T-helper 22 cell (primary cell): ENCODE data around the gene PNPLA2.
A peak's percentile ranks its signal among the peaks of the same experiment; 100 is the strongest.

Source experiments
- DNase-seq: peaks from one replicate; pipeline ENCODE4 v3.0.0-alpha.2; 2020; ENCODE audit warnings: low read depth

PNPLA2 gene

GRCh38 chr11:831118-831864 lies 12.6 kb downstream of the PNPLA2 start:
- no peak for DNase-seq

GRCh38 chr11:831961-832528 lies 13.3 kb downstream of the PNPLA2 start:
- no peak for DNase-seq

DNA sequence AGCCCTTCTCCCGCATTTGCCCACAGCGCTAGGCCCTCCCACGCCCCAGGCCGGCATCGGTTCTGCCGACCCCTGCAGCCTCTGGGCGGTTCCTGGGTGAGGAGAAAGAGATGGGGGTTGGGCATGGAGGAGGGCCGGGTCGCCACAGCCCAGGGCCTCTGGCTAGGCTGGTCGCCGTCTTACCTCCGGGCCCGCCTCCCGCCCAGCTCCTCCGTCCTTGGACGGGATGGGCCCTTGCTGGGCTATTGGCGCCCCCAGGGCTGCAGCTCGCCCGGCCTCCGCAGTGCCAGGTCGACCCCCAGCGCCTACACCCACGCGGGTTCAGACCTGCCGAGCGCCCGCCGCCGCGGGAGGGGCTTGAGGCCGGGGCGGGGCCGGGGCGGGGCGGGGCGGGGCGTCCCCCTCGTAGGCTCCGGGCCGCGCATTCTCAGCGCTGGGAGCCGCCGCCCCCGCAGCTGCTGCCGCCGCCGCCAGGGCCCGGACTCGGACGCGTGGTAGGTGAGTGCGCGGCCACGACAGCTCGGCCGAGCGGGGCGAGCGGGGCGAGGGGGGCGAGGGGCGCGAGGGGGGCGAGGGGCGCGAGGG lies 13.9 kb downstream of the PNPLA2 start, which contains the start of gene CD151:
Gene CD151, plus strand, starts transcription at position 424 of the 585 bp plus-strand sequence. CDS start 3,118 bp downstream, outside the sequence.
- DNase-seq = no peak

- peak; percentile 37 for DNase-seq
Observed at GRCh38 chr11:833114-833791, 14.5 kb downstream of the PNPLA2 start.

DNA sequence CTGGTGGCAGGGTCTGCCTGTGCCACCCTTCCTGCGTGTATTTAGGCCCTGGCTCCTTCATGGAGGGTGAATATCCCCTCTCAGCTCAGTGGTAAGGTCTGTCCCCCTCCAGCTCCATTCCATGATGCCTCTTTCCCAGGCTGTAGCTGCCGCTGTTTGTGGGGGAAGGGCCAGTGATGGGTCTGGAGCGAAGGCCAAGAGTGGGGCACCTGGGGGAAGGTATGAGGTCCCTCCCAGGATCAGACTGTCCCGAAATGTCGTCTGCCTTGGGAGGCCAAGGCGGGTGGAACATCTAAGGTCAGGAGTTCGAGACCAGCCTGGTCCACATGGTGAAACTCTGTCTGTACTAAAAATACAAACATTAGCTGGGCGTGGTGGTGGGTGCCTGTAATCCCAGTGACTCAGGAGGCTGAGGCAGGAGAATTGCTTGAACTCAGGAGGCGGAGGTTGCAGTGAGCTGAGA lies 15.2 kb downstream of the PNPLA2 start:
- no peak for DNase-seq

DNA sequence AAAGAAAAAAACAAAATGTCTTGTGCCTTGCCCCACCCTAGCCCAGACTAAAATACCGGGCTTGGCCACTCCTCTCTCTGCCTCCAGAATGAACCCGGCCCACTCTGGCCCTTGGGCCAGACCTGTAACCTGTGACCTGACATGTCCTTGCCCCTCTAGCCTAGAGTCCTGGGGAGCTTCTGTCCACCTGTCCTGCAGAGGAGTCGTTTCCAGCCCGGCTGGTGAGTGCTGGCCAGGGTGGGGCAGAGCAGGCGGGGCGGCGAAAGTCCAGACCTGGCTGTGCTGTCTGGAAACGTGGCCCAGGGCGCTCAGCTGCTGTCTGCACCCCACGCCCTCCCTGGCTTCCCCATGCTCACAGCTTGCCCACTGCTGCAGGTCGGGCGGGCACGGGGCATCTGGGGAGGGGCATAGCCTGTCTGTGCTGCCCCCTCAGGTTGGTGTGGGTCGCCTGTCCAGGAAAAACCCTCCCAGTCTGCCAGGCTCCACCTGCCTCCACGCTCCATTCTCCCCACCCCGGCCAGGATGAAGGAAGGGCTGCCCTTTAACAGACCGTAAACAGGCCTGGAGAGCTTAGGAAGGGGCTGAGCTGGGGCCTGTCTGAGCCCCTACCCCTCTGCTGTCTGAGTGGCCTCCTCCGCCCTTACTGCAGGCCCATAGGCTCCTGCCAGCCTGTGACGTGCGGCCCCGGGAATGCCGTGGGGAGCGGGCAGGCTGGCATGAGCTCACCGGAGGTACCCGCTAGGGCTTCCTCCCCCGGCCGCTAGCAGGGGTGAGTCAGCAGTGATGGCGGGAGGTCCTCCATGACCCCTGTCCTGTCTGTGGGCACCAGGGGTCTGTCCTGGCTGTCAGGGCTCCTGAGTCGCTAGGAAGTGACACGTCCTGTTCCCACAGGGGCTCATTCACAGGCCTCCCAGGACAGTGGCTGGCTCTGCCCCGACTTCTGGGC lies 15.9 kb downstream of the PNPLA2 start:
- no peak for DNase-seq

DNA sequence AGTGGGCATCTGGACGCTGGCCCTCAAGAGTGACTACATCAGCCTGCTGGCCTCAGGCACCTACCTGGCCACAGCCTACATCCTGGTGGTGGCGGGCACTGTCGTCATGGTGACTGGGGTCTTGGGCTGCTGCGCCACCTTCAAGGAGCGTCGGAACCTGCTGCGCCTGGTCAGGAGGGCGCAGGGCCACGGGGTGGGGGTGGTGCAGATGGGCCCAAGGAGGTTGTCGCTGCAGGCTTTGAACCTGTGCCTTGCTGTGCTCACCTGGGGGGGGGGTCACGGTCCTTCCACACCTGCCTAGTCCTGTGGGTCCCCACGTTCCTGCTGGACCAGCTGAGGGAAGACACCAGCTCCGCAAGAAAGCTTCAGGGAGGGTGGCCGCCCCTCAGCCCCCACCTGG lies 17.6 kb downstream of the PNPLA2 start:
- no peak for DNase-seq

DNA sequence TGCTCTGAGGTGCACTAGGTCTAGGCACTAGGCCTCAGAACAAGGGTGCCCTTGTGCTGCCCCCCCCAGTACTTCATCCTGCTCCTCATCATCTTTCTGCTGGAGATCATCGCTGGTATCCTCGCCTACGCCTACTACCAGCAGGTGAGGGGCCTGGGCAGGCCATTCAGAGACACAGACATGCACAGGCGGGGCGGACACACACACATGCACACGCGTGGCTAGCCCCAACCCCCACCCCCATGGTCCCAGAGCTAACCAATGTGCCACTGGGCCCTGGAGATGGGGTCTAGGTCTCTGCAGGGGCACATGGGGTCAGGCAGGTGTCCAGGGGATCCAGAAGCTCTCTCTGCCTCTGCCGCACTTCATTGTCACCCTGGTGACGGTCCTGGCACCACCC lies 18.0 kb downstream of the PNPLA2 start:
- DNase-seq = no peak

GRCh38 chr11:837189-837989 lies 18.7 kb downstream of the PNPLA2 start:
- DNase-seq = no peak

GRCh38 chr11:837990-838307 lies 19.2 kb downstream of the PNPLA2 start:
- DNase-seq = no peak

- no peak for DNase-seq
Observed at GRCh38 chr11:838441-839279, 19.9 kb downstream of the PNPLA2 start.

- DNase-seq = no peak
Observed at GRCh38 chr11:839280-839623, 20.5 kb downstream of the PNPLA2 start.

- no peak for DNase-seq
Observed at GRCh38 chr11:839875-840617, 21.3 kb downstream of the PNPLA2 start.

GRCh38 chr11:841981-842369 lies 23.3 kb downstream of the PNPLA2 start:
- DNase-seq = no peak

DNA sequence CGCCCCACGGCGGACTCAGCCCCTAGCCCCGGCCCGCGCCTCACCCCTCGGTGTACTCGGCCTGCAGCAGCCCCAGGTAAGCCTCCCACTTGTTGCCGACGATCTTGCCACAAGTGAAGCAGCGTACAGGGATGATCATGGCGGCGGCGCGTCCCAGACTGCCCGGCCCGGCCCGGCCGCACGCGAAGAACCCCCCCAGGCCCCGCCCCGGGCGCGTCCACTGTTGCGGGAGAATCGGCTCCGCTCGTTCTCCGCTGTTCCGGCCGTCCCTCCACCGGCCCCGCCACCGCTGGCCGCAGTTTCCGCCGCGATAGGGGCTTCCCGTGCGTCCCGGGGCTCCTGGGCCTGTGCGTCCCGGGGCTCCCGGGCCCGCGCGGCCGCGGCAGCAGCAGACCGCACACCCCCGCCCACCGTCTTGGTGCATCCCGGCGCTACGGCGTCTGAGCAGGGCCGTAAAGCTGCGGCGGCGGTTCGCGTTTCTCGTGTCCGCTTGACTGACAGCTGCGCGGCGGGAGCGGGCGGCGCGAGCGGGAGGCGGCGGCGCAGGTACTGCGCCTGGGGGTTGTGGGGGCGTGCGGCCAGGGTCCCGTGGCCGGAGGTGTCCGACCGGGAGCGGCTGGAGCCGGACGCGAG lies 23.8 kb downstream of the PNPLA2 start, which contains the start of the genes POLR2L and TSPAN4:
Gene POLR2L, minus strand, starts transcription at position 160 of the 633 bp plus-strand sequence. Its CDS starts 21 bp downstream, at position 139.
Gene TSPAN4, plus strand, starts transcription at position 483 of the 633 bp plus-strand sequence. CDS start 7,453 bp downstream, outside the sequence.
- DNase-seq = peak; percentile 75

- DNase-seq = no peak
Observed at GRCh38 chr11:843086-843734, 24.5 kb downstream of the PNPLA2 start.

DNA sequence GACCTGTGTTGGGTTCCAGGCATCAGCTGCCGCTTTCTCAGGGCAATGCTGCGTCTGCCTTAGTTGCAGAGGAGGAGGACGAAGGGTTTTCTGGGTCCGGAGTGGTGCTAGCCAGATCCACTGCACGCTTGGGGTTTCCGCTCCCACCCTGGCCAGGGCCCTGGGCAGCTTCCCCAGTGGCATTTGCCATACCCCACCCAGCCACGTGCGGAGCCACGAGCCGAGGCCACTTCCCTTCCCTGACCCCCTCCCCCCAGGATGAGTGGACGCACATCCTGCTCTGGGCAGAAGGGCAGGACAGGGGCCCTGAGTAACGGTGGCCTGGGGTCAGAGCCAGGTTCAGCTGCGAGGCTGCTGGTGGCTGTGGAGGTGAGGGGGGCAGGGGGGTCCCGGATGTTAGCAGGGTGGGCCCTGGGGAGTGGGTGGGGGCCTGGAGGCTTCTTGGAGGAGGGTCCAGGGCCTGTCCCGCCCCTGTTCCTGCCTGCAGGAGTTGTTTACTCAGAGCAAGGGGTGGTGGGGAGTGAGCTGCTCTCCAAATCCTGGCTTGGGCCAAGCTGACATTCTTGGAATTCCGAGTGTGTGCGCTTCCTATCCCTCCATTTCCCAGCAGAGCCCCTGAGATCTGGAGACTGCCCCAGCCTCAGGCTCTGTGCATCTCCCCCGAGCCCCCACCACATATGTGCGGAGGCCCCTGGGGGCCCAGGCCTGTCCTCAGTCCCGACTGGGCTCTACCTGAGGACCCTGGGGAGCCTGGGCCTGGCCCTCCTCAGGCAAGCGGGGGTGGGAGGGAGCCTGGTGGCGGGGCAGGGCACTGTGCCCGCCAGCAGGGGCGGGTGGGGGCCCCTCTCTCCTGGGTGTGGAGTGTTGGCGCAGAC lies 25.3 kb downstream of the PNPLA2 start:
- DNase-seq = no peak
